Esophagus squamous epithelium (tissue), 4 donors: ENCODE data around the gene PDLIM5.

Experiments
- POLR2A ChIP-seq, 4 donors: fragments of 450-650 bp; IDR thresholded peaks; one replicate each; pipeline ENCODE4 v1.6.1; 2017; ENCODE audit warnings: antibody characterized with exemption in 4 of 4, mild to moderate bottlenecking in 4 of 4, moderate library complexity in 3 of 4
- TF ChIP-seq, protein P1 (sequence below), 6 experiments: fragments of 450-650 bp in 4 of 6; fragments of 200-600 bp in 2 of 6; sonication (generic) in 2 of 6; IDR thresholded peaks; one replicate each; pipeline ENCODE4 v1.5.1; 2016 to 2019; ENCODE audit warnings: antibody characterized with exemption in 6 of 6, mild to moderate bottlenecking in 4 of 6, moderate library complexity in 4 of 6

DNA sequence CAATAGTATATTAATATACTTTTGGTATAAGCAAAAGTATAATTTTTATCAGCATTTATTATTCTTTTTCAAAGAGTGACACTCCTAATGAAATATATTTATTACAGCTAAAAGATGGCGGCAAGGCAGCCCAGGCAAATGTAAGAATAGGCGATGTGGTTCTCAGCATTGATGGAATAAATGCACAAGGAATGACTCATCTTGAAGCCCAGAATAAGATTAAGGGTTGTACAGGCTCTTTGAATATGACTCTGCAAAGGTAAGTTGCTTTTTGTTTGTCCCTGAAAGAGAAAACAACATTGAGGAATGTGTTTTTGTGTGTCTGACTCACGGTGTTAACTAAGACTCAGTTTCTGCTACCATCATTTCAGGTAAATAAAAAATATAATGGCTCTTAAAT is 71.9 kb downstream of the PDLIM5 start:
- TF ChIP-seq, protein P1, sequence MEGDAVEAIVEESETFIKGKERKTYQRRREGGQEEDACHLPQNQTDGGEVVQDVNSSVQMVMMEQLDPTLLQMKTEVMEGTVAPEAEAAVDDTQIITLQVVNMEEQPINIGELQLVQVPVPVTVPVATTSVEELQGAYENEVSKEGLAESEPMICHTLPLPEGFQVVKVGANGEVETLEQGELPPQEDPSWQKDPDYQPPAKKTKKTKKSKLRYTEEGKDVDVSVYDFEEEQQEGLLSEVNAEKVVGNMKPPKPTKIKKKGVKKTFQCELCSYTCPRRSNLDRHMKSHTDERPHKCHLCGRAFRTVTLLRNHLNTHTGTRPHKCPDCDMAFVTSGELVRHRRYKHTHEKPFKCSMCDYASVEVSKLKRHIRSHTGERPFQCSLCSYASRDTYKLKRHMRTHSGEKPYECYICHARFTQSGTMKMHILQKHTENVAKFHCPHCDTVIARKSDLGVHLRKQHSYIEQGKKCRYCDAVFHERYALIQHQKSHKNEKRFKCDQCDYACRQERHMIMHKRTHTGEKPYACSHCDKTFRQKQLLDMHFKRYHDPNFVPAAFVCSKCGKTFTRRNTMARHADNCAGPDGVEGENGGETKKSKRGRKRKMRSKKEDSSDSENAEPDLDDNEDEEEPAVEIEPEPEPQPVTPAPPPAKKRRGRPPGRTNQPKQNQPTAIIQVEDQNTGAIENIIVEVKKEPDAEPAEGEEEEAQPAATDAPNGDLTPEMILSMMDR (IDR thresholded peaks at IDR 0.05), result no peak
- no peak for TF ChIP-seq POLR2A (IDR thresholded peaks at IDR 0.05)
